Kidney epithelial cell (primary cell): ENCODE data around the gene SQSTM1. TPM values are rescaled to one million over a fixed set of nuclear protein-coding genes. Genes with fewer than 3 reads are reported as not detected.
A peak's percentile ranks its signal among the peaks of the same experiment; 100 is the strongest.

ENCODE experiments used
- DNase-seq: peaks from one replicate; pipeline ENCODE4 v3.0.0-alpha.2; 2010; ENCODE audit warnings: low read depth
- H3K27me3 ChIP-seq: 2 replicates; pipeline ENCODE4 v1.6.0; 2011; ENCODE audit warnings: low read length; ENCODE audit not compliant: control insufficient read depth, insufficient read depth
- H3K36me3 ChIP-seq: 2 replicates; pipeline ENCODE4 v1.5.1; 2011; ENCODE audit warnings: low read length; ENCODE audit not compliant: control insufficient read depth, insufficient read depth
- H3K4me3 ChIP-seq: 2 replicates; pipeline ENCODE4 v1.5.1; 2011; ENCODE audit warnings: low read depth, mild to moderate bottlenecking, control low read depth, low read length
- CTCF ChIP-seq: IDR thresholded peaks from 2 replicates; pipeline ENCODE4 v1.5.1; 2011; ENCODE audit warnings: mild to moderate bottlenecking, moderate library complexity, low read length, control low read depth, inconsistent platforms; ENCODE audit not compliant: insufficient read depth, poor library complexity, severe bottlenecking
- total RNA-seq: library from RNA; depleted of rRNA; stranded (reverse); fragments of >200 nt; gene quantifications from 2 replicates; pipeline ENCODE4 v1.2.3, GENCODE V29; 2015

SQSTM1 gene
- total RNA-seq, 1 donor from 2014 or later = 905 TPM

GRCh38 chr5:179816401-179816795 is 4.3 kb upstream of the SQSTM1 start:
- no peak for TF ChIP-seq CTCF
- peak overlapping the region; percentile 27 for H3K4me3 ChIP-seq
- no peaks in the 10 kb centered on the region for H3K27me3 ChIP-seq
- no peak for DNase-seq
- H3K36me3 ChIP-seq = peaks cover 1% of the 10 kb centered on the region

GRCh38 chr5:179816796-179817469 is 3.8 kb upstream of the SQSTM1 start:
- no peaks in the 10 kb centered on the region for H3K27me3 ChIP-seq
- TF ChIP-seq CTCF = no peak
- peaks cover 1% of the 10 kb centered on the region for H3K36me3 ChIP-seq
- no peak for DNase-seq
- peak overlapping the region; percentile 27 for H3K4me3 ChIP-seq

GRCh38 chr5:179817470-179817840 is 3.2 kb upstream of the SQSTM1 start:
- TF ChIP-seq CTCF = no peak
- DNase-seq = no peak
- Histone ChIP-seq H3K27me3 (no peaks in the 10 kb centered on the region), H3K4me3 (no peak overlapping the region), H3K36me3 (peaks cover 1% of the 10 kb centered on the region)

- DNase-seq = no peak
- H3K4me3 ChIP-seq = no peak overlapping the region
- peaks cover 3% of the 10 kb centered on the region for H3K36me3 ChIP-seq
- no peaks in the 10 kb centered on the region for H3K27me3 ChIP-seq
- no peak for TF ChIP-seq CTCF
These were observed 2.6 kb upstream of the SQSTM1 start for GRCh38 chr5:179817890-179818745.

- no peak for TF ChIP-seq CTCF
- Histone ChIP-seq H3K36me3 (peaks cover 3% of the 10 kb centered on the region), H3K4me3 (no peak overlapping the region), H3K27me3 (no peaks in the 10 kb centered on the region)
- DNase-seq = peak; percentile 82
These were observed 1.9 kb upstream of the SQSTM1 start for GRCh38 chr5:179818746-179819295.
